Psoas muscle (tissue), 8 donors: Measurements from ENCODE around the gene CSNK1A1. TPM values are rescaled to one million over a fixed set of nuclear protein-coding genes. Genes with fewer than 3 reads are reported as not detected.
"Not testable (repeated sequence)": the region's sequence is repeated elsewhere in the genome, so short reads cannot be mapped to it uniquely, and the experiment has no call there.

Source experiments
- ATAC-seq, 4 donors: fragments of 200-7000 bp; cut with Tn5 transposase; one replicate each; pipeline ENCODE4 v1.9.1; 2020; ENCODE audit warnings: moderate library complexity in 3 of 4, mild to moderate bottlenecking in 2 of 4
- DNase-seq, 2 donors: peaks; one replicate each; pipeline ENCODE4 v3.0.0-alpha.2; 2020
- H3K27ac ChIP-seq: fragments of 200-600 bp; one replicate; pipeline ENCODE4 v1.8.0; 2022
- H3K27me3 ChIP-seq, 3 donors: fragments of 200-600 bp in 1 of 3; one replicate each; pipeline versions ENCODE4 v1.6.1 to v1.8.0; 2013 to 2022; ENCODE audit warnings: low read length in 2 of 3, mild to moderate bottlenecking in 2 of 3, moderate library complexity in 1 of 3; ENCODE audit not compliant: insufficient read depth in 3 of 3
- H3K36me3 ChIP-seq, 2 donors: fragments of 200-600 bp in 1 of 2; one replicate each; pipeline versions ENCODE4 v1.6.1 to v1.8.0; 2013 to 2022; ENCODE audit warnings: low read depth in 1 of 2, mild to moderate bottlenecking in 1 of 2, moderate library complexity in 1 of 2; ENCODE audit not compliant: insufficient read depth in 1 of 2
- H3K4me1 ChIP-seq: fragments of 200-600 bp; one replicate; pipeline ENCODE4 v1.8.0; 2022
- H3K4me3 ChIP-seq: fragments of 200-600 bp; one replicate; pipeline ENCODE4 v1.8.0; 2022; ENCODE audit warnings: mild to moderate bottlenecking
- H3K9me3 ChIP-seq: fragments of 200-600 bp; one replicate; pipeline ENCODE4 v1.8.0; 2022
- CTCF ChIP-seq: fragments of 200-600 bp; IDR thresholded peaks from one replicate; pipeline ENCODE4 v1.8.0; 2022; ENCODE audit warnings: antibody characterized with exemption
- WGBS, 3 donors: extraction: QIAGEN DNeasy Blood & Tissue Kit; methylation state at CpG; one replicate each; pipeline versions ENCODE4 v1.1.6 to v1.1.7; 2013; 5-methylcytosine and 5-hydroxymethylcytosine counted together
- intact Hi-C, 2 donors: fragments of 100-400 bp; cut with DNase I; formaldehyde crosslinking; loops; one replicate each; pipeline versions ENCODE4 v1.11.0 to v1.14.2; 2022
- long read RNA-seq, 2 donors: library from polyadenylated mRNA; unstranded; transcript quantifications; one replicate each; pipeline ENCODE4 v2.0.0, GENCODE V29; 2021
- polyA plus RNA-seq, 3 donors: library from polyadenylated mRNA; stranded (reverse); fragments of 200-250 nt; gene quantifications; one replicate each; pipeline ENCODE4 v1.2.3, GENCODE V29; 2013
- total RNA-seq, 4 donors: library from RNA; stranded (reverse); fragmentation: NEBNext Ultra II Directional in 2 of 4; extraction: Animal tissue kit (Norgen Biotek cat#: 25700) in 2 of 4; gene quantifications; one replicate each; pipeline versions ENCODE4 v1.2.1 to v1.2.4, GENCODE V29; 2021 to 2023
- donor health status: healthy with polysubstance abuse.
- donor health status: DM: no; HTN: no; CAD: no; lungs with moderate emphysema.
- donor health status: Bipolar disorder and iron deficiency.
- donor health status: healthy.
- donor health status: DM: yes; HTN: yes; CAD: no.
- donor health status: DM: no; HTN: no; CAD: no.
- donor health status: DM: no; HTN: no; CAD: no.
- donor health status: DM: yes; HTN: yes; CAD: no.

CSNK1A1 gene
- total RNA-seq = 100 to 1,000 TPM; 139 to 394 (median 224) TPM
- polyA plus RNA-seq = 100 to 1,000 TPM in 2 of 3 donors, 10 to 100 TPM in 1; 73.6 to 201 (median 142) TPM
- long read RNA-seq, donor 1, full-length matches to known transcripts = 178 of 229 reads
- long read RNA-seq, donor 1, partial matches to known transcripts = 18 of 229 reads
- long read RNA-seq, donor 1, other reads (novel, unspliced or antisense) = 33 of 229 reads
- long read RNA-seq, donor 2, full-length matches to known transcripts = 209 of 295 reads
- long read RNA-seq, donor 2, partial matches to known transcripts = 23 of 295 reads
- long read RNA-seq, donor 2, other reads (novel, unspliced or antisense) = 63 of 295 reads

- Histone ChIP-seq H3K27ac (peak within 1 kb of the TSS; percentile 99), H3K36me3 (peaks cover 4 to 29% of the 10 kb centered on the region in 2 donors)
- 0 to 1% (median 0%) methylated on average over 51 to 67 of the region's 67 CpGs for WGBS, 3 donors
These were observed at the start of gene CSNK1A1 for GRCh38 chr5:149551227-149552037. CSNK1A1 (minus strand) TSS chr5:149551439; CDS start chr5:149550964, 475 bp downstream.

GRCh38 chr5:149600932-149601331 lies 49.7 kb upstream of the CSNK1A1 start:
- no peak for ATAC-seq
- H3K4me1 ChIP-seq = peaks cover 48% of the 10 kb centered on the region
- no peak for DNase-seq
- no peaks in the 10 kb centered on the region for H3K9me3 ChIP-seq
- no peak overlapping the region for H3K4me3 ChIP-seq
- intact Hi-C loops = no loop called here
- WGBS, 3 donors = 73 to 78% (median 75%) methylated on average over 3 of the region's 3 CpGs
- no peak for TF ChIP-seq CTCF
- H3K27ac ChIP-seq = no peak overlapping the region
- peaks cover 3 to 24% of the 10 kb centered on the region in 2 donors for H3K36me3 ChIP-seq
- H3K27me3 ChIP-seq = no peaks in the 10 kb centered on the region

More at GRCh38 chr5:149551227-149552037, at the start of gene CSNK1A1:
- peaks cover 33% of the 10 kb centered on the region for H3K4me1 ChIP-seq
- H3K27me3 ChIP-seq = no peaks in the 10 kb centered on the region
- peak; percentile 90 for TF ChIP-seq CTCF
- DNase-seq (peak; percentile 99), ATAC-seq (peak; percentile 92 to 95 (median 94))
- no peaks in the 10 kb centered on the region for H3K9me3 ChIP-seq
- H3K4me3 ChIP-seq = peak within 1 kb of the TSS; percentile 91
- intact Hi-C loops = loop anchor here in 1 of 2 donors (2.0 to 5.0 kb wide), 2 partner anchors 34 to 65 kb away; no protein-coding TSS in a partner anchor

- Histone ChIP-seq H3K27me3 (no peaks in the 10 kb centered on the region), H3K4me1 (peaks cover 35% of the 10 kb centered on the region), H3K4me3 (no peak overlapping the region), H3K36me3 (peaks cover 3 to 24% of the 10 kb centered on the region in 2 donors), H3K27ac (peak overlapping the region; percentile 36), H3K9me3 (no peaks in the 10 kb centered on the region)
- WGBS, 3 donors = 49 to 57% (median 49%) methylated on average over 4 of the region's 4 CpGs
- TF ChIP-seq CTCF = no peak
- intact Hi-C loops = no loop called here
- ATAC-seq (peak in 3 of 4 donors; percentile 47 to 66 (median 54)), DNase-seq (no peak)
These were observed 48.1 kb upstream of the CSNK1A1 start for GRCh38 chr5:149599375-149599774.

GRCh38 chr5:149598966-149599365 lies 47.7 kb upstream of the CSNK1A1 start:
- Histone ChIP-seq H3K27me3 (no peaks in the 10 kb centered on the region), H3K4me3 (no peak overlapping the region), H3K36me3 (peaks cover 3 to 24% of the 10 kb centered on the region in 2 donors), H3K9me3 (no peaks in the 10 kb centered on the region), H3K27ac (peak overlapping the region; percentile 36), H3K4me1 (peaks cover 34% of the 10 kb centered on the region)
- ATAC-seq = no peak
- TF ChIP-seq CTCF = no peak
- 94 to 96% (median 94%) methylated on average over 3 of the region's 3 CpGs for WGBS, 3 donors
- DNase-seq = no peak
- intact Hi-C loops = no loop called here

- H3K27ac ChIP-seq, H3K4me3 ChIP-seq, ATAC-seq, H3K27me3 ChIP-seq, H3K9me3 ChIP-seq, intact Hi-C loops, DNase-seq: not testable (repeated sequence)
- peaks cover 3 to 24% of the 10 kb centered on the region in 2 donors for H3K36me3 ChIP-seq
- peaks cover 27% of the 10 kb centered on the region for H3K4me1 ChIP-seq
- WGBS, 3 donors = 82 to 89% (median 88%) methylated on average over 2 of the region's 2 CpGs
These were observed 47.0 kb upstream of the CSNK1A1 start for GRCh38 chr5:149598234-149598633.
